ENCODE data around the gene AFF3.

The AFF3 gene

DNA sequence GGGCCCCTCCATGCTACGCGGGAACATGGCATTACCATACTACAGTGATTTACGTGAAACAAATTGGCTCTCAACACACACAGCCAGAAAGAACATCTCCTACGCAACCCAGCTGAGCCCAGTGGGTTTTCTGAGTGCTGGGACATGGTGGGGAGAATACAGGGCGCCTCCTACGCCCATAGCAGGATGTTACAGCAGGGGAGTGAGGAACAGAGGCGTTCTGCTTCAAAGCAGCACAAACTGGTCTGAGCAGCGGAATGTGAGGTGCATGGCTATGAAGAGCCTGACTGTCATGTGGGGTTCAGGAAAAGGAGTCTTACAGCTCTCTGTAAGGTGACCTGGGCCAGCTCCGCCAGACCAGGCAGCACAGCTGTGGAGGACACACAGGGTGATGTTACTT, 543.9 kb downstream of the AFF3 start:
- DNase-seq (ENCODE audit: low read depth) = no peak

DNA sequence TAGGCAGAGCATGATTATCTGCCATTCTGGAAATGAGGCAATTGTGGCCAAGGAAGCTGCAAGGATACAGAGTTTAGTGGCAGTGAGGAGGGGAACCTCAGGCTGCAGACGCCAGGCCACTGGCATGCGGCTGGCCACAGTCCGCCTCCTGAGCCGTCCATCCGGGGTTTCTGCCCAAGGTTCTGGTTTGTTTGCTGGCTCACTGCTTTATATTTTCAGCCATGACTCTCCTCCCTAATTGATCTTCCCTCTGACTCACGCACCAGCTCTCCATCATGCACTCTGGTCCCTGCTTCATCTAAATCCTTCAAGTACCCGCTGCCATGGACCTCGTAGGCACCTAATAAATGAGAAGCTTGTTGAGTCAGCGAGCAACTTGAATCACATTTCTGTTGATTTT, 544.8 kb downstream of the AFF3 start:
- no peak for DNase-seq (ENCODE audit: low read depth)

GRCh38 chr2:99595373-99595772, 547.0 kb downstream of the AFF3 start:
- no peak for DNase-seq (ENCODE audit: low read depth)

DNA sequence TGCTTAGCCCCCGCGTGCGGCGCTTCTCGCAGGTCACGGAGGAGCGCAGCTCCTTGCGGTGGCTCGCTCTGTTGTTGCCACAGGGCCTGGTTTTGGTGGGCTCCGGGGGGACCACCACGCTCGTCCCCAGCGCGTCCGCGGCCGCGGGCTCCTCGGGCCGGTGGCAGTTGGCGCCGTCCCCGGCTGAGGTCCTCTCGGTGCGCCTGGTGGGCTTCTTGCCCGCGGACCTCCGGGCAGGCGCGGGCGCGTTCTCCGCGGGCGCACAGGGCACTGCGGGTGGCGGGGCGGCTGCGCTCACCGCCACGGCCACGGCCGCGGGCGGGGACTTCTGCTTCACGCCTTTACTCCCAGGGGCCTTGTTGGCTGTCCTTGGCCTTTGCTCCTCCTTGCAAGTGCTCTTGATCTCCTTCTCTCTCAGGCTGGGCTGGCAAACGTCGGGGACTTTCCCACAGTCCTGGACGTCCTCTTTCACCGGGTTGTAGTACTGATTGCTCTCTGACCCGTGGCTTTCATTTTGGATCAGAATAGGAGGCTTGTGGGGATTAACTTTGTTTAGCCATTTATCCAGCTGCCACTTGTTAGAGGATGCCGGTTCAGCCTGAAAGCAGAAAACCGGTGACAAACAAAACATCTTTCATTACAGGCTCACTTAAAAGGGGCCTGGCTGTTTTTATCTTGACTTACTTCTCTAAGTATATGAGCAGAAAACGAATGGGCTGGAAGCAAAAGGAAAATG, 548.5 kb downstream of the AFF3 start:
- DNase-seq (ENCODE audit: low read depth) = no peak

- no peak for DNase-seq (ENCODE audit: low read depth)
Measured at GRCh38 chr2:99576775-99577174, 565.6 kb downstream of the AFF3 start.

DNA sequence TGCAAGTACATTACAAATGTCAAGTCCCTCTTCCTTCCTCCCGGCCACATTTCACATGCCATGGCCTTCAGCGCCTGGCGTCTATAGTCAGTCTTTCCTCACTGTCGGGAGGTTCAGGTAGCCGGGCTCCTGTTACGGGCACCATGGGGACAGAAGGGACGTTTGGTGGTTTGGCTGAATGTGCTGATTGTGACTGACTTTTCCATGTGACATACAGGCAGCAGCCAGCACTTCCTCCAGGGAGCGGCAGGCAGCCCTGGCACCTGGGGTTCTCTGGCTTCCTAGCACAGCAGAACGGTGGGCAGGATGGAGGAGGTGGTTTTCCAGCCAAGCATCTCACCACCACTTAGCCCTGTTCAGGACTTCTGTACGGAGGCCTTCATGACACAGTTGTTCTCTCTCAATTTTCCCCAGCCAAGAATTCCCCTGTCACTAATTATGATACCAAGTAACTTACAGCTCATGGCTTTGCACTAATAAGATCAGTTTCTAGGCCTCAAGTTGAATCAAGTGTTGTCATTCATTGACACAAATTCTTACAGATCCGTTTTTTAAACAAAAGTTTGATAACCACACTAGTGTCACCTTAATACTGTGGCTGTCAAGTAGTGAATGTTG, 568.6 kb downstream of the AFF3 start:
- no peak for DNase-seq (ENCODE audit: low read depth)

GRCh38 chr2:99572373-99573164, 569.8 kb downstream of the AFF3 start:
- DNase-seq (ENCODE audit: low read depth) = no peak

DNA sequence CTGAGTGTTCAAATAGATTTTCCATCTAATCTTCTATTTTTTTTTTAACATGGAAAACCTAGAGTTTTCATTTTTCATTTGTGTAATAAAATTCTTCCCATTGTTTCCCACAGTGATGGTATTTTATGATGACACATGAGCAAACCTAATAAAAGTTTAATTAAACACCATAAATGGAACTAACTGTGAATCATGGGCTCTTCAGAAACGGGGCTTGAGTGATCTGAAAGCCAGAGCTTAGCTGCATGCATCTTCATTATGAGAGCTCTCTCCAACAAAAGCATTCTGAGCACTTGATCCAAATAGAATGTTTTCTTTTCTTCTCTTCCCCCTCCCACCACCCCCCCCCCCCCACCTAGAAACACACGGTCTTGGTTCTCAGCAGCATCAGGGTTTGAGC, 570.4 kb downstream of the AFF3 start:
- no peak for DNase-seq (ENCODE audit: low read depth)

DNA sequence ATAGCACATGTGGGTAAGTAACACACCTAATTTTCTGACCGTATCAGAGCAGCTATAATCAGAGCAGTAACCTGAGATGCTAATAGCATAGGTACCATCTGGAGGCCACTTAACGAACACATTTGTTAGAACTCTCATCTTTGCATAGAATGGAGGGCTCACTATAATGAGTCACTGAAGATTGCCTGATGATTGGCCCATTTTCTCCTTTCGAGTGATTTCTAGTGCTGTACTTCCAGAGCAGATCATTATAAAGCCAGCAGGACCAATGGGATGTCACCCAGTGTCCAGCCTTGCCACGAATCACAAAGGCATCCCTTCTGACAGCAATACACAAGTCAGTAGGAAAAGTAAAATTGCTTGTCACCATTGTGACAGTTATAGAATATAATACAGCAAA, 570.9 kb downstream of the AFF3 start:
- DNase-seq (ENCODE audit: low read depth) = no peak

GRCh38 chr2:99571021-99571420, 571.4 kb downstream of the AFF3 start:
- no peak for DNase-seq (ENCODE audit: low read depth)

GRCh38 chr2:99569386-99569785, 573.0 kb downstream of the AFF3 start:
- no peak for DNase-seq (ENCODE audit: low read depth)

GRCh38 chr2:99565227-99565626, 577.2 kb downstream of the AFF3 start:
- DNase-seq (ENCODE audit: low read depth) = no peak

DNA sequence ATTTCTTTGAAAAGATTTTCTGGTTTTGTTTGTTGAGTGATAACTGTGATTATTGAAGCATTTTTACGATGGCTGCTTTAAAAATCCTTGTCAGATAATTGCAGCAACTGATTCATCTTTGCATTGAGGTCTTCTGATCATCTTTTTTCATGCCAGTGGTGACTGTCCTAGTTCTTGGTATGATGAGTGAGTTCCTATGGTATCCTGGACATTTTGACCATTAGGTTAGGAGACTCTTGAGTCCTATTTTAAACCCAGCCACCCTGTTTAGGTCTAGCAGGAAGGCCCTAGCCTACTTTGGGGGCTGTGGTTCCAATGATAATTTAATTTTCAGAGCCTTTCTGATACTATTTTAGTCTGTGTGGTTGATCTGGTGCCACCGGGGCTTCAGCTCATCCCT, 579.9 kb downstream of the AFF3 start:
- peak; percentile 13 for DNase-seq (ENCODE audit: low read depth)

DNA sequence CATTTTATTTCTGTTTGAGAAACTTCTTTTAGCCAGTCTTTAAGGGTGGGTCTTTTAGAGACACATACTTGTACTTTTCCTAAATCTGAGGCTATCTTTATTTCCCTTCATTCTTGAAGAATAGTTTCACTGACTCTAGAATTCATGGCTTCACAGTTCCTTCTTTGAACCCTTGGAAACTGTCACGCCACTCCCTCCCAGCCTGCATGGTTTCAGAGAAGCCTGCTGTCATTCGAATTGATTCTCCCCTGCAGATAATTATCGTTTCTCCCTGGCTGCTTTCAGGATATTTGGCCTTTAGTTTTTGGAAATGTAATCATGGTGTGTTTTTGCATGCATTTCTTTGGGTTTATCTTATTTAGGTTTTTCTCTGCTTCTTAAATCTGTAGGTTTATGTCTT, 580.6 kb downstream of the AFF3 start:
- DNase-seq (ENCODE audit: low read depth) = no peak

DNA sequence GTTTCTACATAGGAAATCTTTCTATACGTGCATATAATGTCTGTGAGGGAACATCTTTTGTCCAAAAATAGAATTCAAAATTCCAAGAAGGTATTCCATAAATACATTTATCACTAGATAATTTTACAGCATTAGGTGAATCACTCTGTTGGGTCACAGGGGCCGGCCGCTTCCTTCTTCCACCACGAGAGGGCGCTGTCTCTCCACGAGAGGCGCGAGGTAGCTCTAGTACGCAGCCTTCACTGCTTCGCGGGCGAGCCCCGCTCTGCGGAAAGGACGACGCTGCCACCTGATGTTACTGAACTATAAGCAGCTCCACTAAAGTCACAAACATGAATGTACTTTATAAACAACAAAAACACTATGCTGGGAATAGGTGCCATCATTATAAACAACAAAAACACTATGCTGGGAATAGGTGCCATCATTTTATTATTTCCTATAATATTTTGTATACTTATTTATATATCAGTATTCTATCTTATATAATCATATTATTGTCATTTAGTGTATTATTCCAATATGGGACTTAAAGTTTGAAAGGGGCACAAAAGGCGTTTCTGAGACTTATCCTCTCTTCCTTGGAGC, 583.2 kb downstream of the AFF3 start:
- DNase-seq (ENCODE audit: low read depth) = peak; percentile 81

- DNase-seq (ENCODE audit: low read depth) = no peak
Measured at GRCh38 chr2:99555404-99555803, 587.0 kb downstream of the AFF3 start.

DNA sequence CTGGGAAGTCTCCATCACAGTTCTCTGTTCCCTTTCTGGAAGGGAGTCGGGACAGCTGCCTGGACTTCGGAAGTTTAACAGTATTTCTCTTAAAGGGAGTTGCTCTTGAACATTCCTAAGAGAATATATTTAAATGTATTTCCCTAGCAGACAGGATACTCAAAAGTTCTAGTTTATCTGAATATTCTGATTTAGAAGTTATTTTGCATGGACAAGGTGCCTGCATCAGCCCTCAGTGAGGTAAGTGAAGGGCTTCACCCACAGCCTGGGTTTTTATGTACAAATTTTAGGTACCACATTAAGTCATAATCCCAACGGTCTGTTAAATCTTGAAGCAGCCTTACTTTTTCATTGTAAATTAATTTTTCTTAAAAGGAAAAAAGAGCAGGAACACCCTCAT, 587.5 kb downstream of the AFF3 start:
- DNase-seq (ENCODE audit: low read depth) = no peak

DNA sequence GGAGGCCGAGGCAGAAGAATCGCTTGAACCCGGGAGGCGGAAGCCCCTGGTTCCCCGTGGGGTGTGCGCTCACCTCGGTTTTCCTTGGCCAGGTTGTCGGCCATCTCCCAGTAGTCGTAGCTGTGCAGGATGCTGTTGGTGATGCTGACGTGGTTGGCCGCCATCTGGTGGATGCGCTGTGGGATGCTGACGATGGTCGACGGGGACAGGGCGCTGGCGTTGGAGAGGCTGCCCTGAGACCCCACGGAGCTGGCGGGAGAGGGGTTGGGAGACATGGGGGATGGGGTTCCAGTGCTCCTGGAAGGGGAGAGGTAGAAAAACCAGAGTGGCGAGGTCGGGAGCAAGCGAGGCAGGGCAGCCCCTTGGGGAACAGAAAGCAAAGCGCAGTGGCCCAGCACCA, 588.2 kb downstream of the AFF3 start:
- no peak for DNase-seq (ENCODE audit: low read depth)

DNA sequence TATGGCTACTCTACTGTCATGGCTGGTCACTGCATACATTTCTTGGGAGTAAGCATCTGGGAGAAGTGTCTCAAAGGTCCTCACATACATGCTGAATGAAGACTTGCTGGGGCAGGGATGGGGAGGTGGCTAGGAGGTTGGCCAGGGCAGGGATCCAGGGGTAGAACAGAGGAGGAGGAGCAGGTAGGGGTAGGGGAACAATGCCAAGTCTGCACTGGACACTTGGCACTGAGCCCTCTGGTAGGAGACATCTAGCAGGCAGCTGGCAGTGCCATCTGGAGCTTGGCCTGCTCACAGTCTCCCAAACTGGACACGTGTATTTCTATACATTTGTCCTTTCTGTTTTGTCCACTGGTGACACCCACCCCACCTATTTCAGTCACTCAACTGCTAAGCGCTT, 589.9 kb downstream of the AFF3 start:
- DNase-seq (ENCODE audit: low read depth) = no peak

- DNase-seq (ENCODE audit: low read depth) = no peak
Measured at GRCh38 chr2:99550368-99550767, 592.0 kb downstream of the AFF3 start.

- DNase-seq (ENCODE audit: low read depth) = no peak
Measured at GRCh38 chr2:99545604-99546003, 596.8 kb downstream of the AFF3 start.

GRCh38 chr2:99545066-99545465, 597.3 kb downstream of the AFF3 start:
- DNase-seq (ENCODE audit: low read depth) = peak; percentile 31

DNA sequence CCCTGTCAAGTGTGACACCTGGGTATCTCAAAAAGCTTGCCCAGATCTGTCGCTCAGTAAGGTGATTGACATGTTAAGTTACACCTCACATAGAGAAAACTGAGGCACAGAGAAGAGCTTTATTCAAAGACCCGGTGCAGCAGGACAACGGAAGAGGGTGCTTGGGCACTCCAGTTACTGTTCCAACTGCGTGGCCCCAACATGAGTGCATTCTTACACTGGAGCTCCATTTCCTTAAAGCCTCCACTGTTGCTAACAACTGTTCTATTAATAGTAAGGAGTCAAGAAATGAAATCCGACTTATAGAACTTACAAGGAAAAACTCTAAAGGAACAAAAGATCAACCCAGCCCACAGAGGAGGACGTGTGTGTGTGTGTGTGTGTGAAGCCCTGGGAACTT, 597.8 kb downstream of the AFF3 start:
- no peak for DNase-seq (ENCODE audit: low read depth)

All from ELR (cell line).